Measurements from ENCODE around the gene ACSL5. TPM values are rescaled to one million over a fixed set of nuclear protein-coding genes. Genes with fewer than 3 reads are reported as not detected.

ACSL5 gene, protein sequence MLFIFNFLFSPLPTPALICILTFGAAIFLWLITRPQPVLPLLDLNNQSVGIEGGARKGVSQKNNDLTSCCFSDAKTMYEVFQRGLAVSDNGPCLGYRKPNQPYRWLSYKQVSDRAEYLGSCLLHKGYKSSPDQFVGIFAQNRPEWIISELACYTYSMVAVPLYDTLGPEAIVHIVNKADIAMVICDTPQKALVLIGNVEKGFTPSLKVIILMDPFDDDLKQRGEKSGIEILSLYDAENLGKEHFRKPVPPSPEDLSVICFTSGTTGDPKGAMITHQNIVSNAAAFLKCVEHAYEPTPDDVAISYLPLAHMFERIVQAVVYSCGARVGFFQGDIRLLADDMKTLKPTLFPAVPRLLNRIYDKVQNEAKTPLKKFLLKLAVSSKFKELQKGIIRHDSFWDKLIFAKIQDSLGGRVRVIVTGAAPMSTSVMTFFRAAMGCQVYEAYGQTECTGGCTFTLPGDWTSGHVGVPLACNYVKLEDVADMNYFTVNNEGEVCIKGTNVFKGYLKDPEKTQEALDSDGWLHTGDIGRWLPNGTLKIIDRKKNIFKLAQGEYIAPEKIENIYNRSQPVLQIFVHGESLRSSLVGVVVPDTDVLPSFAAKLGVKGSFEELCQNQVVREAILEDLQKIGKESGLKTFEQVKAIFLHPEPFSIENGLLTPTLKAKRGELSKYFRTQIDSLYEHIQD
- 10.1 TPM for total RNA-seq

DNA sequence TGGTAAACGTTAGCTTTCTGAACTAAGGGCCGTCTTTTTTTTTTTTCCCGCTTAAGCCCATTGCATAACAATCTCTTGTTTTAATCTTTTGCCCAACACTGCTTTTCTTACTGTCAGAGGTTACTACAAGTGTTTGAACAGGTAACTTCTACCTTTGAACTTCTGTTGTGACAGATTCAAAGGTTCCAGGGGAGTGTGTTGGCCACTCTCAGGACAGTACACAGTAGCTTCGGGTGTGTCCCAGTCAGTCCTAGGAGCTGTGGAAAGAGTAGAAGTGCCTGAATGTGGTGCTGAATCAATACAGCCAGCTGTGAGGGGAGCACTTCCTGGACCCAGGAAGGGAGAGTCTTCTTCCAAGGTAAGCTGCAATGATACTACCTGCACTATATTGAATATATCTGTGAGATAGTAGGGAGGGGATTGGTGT lies at the start of gene ACSL5:
Gene ACSL5 (plus strand): TSS at position 205 of the 427 bp plus-strand sequence. CDS start 20,831 bp downstream, outside the sequence.
- DNase-seq: no peak

DNA sequence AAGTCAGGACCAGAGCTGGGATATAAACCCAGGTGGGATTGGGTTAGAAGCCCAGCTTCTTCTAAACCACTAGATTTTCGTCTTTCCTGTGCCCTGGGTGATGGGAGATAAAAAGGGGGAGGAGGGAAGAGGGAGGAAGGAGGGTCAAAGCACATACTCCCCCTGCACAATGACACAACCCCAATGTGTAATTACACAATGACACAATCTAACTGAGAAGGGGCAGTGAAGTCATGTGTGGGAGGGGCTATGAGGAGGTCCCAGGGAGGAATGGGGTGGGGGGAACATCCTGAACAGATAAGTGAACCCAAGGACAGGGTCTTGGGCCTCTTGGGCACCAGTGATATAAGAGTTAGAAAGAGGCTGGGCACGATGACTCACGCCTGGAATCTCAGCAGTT lies 46.2 kb upstream of the ACSL5 start:
- no peak for DNase-seq

DNA sequence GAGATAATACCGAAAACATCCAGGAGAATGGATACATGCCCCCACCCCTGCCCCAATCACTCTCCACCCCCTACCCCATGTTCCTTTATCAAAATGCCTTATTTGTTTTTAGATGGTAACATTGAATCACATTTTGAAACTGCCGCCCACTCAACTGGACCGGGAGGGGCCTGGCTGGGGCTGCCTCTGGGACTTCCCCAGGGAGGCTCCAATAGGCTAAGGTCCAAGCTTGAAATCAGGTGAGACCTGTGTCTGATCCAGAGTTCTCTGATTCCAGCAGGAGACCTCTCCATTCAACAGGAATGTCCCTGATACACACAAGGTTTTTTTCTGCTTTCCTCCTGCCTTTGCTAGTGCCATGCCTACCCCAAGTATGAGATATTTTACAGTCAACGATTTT lies 43.8 kb upstream of the ACSL5 start:
- no peak for DNase-seq

DNA sequence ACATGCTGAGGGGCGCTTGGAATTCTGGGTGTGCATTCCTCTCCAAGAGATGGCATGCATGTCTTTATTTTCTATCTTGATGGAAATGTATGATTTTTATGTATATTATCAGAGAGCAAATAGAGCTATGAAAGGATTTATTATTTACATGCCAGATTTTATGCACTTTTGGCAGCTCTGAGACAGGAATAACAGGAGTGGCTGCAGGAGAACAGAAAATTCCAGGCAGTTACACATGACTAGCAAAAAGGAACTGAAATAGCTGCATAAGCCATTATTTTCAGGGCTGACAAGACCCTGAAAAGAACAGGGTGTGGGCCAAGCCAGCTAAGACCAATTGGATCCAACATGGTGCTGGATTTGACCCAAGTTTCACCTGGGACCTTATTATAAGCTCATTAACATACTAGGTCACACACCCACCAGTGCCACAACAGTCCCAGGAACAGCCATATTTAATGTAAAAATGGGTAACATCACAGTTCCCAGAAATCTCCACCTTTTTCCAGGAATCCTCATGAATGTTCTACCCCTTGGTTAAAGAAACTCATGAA lies 43.2 kb upstream of the ACSL5 start:
- no peak for DNase-seq

DNA sequence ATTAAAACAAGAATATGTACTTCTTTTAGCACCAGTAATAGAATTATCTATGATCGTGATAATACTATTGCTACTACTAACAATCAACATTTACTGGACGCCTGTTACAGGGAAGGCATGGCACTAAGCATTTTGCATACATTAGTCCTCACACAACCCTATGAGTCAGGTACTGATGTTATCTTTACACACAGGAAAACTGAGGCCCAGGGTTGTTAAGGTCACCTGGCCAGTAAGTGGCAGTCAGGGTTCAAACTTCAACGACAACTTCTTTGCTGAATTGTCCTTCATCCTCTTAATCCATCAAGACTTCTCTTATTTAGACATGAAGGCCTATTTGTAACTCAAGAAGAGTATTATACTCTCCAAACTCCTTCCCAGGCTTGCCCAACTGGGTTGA lies 41.9 kb upstream of the ACSL5 start:
- DNase-seq: no peak

DNA sequence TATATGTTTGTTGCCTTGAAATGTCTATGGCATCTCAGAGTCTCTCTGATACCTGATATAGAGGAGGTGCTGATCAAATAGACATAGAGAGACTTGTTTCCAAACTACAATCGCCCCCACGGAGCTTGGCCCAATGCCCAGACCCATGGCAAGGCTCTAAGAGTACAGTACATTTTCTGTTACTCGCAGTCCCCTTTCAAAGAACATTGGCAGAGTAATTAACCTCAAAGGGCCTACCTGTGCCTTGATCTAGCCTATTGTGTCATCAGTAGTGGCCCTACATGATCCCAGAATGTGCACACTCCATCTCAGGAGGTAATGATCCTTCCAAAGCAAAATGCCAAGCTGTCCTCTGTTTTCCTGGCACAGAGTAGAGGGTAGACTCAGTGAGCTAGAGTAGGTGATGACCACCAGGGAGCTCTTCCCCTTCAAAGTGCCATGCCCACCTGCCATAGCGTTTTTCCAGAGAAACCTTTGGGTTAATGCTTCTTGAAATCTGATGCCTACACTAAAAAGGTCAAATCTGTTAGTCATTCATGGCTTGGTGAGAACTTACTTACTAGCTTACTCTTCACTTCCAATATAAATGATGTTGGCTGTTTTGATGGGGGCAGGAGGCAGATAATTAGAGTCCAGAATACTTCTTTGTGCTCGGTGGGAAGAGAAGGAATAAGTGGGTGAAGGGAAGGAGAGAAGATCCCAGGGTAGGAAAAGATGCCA lies 41.2 kb upstream of the ACSL5 start:
- DNase-seq: no peak

DNA sequence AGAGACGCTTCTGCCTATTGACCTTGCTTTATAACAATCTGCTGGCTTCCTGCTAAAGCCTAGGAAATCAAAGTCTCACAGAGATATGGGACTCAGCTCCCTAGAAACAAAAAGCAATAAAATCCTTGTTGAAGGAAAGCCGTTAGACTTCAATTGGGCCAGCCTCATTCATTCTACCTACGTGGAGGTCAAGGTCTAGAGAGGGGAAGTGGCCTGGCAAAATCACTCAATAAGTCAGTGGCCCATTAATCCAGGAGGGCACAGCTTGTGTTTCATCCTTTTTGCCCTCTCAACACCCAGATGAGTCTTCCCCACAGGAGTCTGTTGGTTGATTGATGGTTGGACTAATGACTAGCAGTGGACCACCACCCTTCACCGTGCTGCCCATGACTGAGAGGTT lies 40.5 kb upstream of the ACSL5 start:
- DNase-seq: no peak

DNA sequence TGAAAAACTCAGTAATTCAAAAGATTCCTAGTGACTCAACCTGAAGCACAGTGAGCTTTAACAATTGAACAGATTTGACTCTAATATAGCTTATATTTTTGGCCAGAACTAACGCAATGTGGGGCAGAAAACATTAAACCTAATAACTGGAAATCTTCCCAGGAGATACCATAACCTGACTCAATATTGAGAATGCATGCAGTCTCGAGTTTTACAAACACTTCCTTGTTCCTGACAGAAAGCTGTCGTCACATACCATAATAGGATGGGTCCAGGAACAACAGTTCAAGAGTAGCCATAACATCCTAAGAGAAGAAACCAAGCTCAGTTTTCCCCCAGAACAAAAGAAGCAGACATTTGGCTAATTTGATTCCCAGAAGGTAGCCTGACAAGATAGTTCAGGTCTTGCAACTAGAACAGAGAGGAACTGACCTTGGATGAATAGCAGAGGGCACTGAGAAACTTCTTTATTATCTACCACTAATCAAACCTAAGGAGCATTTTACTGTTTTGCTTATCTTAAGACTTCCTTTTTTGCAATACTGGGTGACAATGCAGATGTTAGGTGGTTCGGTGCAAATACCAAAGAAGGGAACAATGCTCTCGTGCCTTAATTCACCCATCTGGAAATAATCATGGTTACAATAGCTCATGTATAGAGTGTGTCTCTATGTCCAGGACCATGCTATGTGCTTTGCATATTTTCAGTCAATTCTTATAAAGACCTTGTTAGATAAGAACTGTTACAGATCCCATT lies 38.6 kb upstream of the ACSL5 start:
- no peak for DNase-seq

DNA sequence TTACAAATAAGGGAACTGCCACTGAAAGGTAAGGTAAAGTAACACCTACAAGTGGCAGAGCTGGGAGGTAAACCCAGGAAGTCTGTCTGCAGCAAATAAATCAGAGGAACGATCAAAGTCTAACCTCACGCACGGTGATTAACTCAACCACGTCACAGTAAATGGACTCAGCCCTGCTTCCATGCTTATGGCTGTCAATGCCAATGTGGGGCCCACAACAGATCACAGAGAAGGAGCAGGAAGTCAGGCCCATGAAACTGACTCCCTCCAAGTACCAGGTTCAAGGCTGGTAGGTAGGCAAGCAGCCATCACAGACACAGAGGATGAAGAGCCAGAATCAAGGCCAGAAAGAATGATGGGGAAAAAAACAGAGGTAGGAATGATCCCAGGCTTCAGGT lies 38.0 kb upstream of the ACSL5 start:
- DNase-seq: no peak

DNA sequence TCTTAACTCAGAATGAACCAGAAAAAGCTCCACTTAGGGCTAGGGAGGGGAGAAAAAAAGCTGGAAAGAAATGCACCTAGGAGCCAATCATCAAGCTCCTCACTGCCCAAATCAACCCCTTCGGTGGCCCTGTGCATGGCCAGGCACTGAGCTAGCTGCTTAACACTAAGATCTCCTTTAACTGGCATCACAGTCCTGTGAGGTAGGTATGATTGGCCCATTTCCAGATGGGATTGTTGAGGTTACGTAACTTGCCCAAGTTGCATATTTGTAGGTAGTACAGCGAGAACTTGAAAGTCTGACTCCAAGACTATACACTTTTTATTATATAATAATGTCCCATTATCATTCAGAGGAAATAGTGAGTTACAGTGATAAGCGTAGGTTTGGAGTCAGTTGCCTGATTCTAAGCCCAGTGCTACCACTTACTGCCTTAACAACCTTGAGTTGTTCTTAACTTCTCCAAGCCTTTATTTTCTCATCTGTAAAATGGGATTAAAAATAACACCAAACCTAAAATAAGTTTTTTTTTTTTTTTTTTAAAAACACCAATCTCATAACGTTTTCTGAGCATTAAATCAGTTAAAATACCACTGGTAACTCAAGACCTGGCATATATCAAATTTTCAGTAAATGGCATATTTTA lies 37.2 kb upstream of the ACSL5 start:
- no peak for DNase-seq

DNA sequence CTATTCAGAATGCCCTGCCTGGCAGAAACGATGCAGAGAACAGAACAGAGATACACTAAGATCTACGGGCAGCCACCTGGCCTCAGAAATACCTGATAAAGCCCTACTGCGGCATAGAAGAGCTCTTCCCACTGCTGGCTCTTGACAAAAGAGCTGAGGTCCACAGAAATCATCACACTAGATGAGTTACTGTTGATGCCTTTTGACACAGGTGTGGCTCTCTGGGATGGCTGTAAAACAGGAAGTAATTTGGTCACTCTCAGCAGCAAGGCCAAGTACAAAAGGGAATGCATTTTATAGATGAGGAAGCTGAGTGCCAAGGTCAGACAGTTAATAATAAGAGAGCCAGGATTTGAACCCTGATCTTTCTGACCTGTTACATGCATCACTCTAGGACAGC lies 35.0 kb upstream of the ACSL5 start:
- no peak for DNase-seq

DNA sequence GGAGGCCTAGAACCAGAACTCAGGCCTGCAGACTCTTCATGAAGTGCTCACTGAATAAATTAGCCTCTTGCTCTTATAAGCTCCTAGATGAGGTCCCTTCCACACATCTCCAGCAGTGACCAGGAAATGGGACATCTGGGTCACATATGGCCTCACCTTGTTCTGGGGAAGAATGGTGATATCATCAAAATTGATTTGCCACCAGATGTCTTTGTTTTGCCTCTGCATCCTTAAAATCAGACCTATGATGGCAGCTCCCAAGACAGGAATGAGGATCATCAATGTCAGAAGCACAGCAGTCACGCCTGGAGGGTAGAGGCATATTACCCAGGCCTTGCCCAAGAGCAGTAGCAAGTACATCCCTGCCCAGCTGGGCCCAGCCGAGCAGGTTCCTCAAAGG lies 33.3 kb upstream of the ACSL5 start:
- no peak for DNase-seq

DNA sequence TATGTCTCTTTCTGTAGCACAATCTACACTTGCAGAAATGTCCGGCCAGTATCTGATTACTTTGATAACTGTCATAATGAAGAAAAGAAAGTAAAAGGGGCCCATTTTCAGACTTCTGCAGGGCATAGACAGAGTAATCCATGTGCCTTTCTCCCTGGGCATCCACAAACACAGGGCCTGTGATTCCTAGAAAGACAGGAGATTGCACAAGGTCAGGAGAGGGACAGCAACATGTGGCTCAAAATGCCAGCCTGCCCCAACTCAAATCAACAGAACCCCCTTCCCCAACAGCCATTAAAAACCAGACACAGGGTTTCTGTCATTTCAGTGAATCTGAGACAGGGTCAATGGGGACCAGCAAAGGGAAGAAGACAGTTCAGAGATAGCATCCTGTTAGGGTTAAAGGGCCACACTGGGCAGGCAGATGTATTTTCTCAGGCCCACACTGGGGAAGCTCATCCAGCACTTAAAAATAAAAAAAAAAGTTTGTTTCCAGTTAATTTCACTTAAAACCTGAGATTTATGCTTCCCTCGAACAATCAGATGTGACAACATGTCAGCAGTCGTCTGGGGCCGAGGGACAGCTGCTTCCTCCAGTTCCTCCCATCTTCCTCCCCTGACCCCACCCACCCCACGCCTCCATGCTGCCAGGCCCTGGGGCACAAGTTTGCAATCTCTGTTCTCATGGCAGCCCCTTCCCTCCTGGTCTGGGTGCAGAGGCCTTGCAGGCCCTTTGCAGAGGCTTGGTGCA lies 30.7 kb upstream of the ACSL5 start:
- DNase-seq: no peak

DNA sequence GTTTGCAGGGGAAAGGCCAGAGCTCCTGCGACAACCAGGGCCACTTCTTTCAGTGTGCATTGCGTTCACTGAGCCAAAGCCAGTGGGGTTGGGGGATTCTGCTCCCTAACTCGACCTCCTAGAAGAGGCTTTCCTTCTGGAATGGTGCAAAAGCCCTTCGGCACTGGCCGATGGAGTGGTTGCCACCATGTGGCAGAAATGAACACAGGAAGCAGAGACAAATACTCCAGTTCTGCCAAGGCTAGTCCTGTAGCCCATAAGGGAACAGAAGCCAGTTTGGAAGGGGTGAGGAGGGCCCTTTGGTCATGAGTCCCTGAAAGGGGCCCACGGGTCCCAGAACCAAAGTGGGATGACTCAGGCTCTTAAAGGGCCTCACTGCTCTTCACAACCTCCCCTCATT lies 29.7 kb upstream of the ACSL5 start:
- DNase-seq: no peak

DNA sequence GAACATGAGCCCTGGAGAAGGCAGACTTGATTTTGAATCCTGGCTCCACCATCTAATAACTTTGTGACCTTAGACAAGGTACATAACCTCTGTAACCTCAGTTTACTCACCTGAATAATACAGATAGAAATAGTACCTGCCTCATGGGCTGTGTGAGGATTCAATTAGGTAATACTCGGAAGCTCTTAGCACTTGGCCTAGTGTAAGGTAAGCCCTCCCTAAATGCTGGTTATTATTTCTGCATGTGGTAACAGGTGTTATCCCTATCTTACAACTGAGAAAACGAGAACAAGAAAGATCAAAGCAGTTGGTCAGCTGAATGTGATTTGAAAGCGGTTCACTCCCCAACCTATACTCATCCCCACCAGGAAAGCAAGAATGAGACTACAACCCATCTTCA lies 28.7 kb upstream of the ACSL5 start:
- no peak for DNase-seq

DNA sequence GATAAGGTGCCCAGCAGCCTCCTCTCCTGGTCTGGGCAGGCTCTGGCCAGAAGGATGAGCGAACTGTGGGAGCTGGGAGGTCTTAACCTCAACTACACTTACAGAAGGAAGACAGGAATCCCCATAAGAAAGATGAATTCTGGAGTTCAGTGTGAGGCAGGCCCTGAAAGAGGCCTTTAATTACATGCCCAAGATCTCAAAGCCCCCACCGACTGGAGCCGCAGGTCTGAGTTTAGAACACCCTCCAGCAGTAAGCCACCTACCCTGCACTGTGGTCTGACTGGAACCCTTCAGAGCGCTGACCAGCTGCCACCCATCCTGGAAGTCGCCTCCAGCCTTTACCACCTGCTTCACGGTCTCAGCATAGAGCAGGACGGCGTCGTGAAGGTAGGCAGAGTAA lies 28.2 kb upstream of the ACSL5 start:
- no peak for DNase-seq

DNA sequence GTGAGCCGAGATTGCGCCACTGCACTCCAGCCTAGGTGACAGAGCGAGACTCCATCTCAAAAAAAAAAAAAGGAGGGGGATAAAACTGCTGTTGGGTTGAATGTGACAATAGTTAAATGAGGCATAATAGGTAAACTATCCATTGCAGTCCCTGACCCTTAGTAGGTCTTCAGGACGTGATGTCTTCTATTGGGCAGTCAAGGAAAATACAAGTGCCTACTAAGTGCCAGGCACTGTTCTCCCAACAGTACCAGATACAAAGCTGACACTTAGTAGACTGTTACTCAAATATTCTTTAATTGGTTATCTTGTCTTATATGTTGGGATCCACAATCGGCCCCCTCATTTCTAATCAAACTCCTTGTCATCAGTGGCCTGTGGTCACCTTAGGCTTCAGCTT lies 27.1 kb upstream of the ACSL5 start:
- no peak for DNase-seq

DNA sequence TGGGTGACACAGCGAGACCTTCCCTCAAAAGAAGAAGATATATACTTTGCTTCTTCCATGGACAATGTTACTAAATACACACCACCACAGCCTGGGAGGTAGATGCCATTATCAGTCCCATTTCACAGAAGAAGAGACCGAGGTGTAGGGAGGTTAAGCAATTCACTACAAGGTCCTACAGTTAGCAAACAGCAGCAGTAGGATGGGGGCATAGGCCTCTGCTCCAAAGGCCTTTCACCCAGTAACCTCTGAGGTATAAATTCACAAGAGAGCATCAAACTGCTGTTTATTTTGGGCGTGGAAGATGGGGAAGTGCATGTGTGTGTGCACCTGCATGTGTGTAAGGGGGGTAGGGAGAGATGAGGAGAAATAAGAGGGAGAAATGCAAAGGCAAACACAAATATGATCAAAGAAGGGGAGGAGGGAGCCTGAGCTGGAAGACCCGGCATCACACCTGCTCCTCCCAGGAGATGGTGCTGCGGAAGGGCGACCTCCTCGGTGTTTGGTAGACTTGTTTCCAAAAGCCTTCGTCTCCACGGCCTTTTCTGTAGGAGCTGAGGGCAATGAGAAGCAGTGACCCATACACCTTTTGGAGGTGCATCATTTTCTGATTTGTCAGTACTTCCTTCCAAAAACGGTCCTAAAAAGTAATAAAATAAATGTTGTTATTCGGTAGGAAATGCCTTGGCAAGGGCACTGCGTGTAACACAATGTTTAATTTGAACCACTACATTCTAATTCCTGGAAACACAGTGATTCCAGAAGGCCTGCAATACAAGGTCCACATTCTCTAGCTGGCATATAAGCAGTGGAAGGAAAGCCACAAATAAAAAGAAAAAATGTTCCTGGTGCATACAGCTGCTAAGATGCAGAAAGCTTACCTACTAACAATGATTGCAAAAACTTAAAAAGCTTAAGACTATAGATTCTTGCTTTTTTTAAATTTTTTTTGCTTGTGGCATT lies 25.9 kb upstream of the ACSL5 start:
- no peak for DNase-seq

DNA sequence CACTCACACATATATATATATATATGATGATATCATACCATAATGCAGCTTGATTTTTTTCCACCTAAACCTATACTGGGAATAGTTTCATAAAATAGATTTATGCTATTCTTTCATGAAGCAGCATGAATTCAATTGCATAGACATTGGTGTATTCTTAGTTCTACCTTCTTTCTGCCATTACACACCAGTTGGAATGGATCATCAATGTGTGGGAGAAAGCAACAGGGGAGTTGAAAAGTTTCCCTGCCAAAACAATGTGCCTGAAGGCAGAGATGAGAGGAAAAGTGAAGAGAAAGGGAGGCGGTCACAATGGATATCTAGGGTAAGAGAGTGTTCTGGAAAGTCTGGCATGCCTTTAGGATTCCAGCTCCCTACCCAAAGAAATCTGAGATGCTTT lies 25.2 kb upstream of the ACSL5 start:
- no peak for DNase-seq

All from skin of body (tissue), 2 donors.